Body of pancreas (tissue), 4 donors: ENCODE results near the gene BCO2. TPM values are rescaled to one million over a fixed set of nuclear protein-coding genes. Genes with fewer than 3 reads are reported as not detected.

Source experiments
- ATAC-seq: fragments of 150-250 bp; one replicate; pipeline ENCODE4 v1.9.1; 2016
- DNase-seq, 4 donors: peaks; one replicate each; pipeline ENCODE4 v3.0.0-alpha.2; 2019
- H3K27ac ChIP-seq, 4 donors: fragments of 200-600 bp; sonication (generic); 1 replicate in 3 of 4; 2 replicates in 1 of 4; pipeline versions ENCODE4 v1.5.1 to v1.6.1; 2016 to 2019; ENCODE audit warnings: mild to moderate bottlenecking in 1 of 4, mixed read lengths in 1 of 4, moderate library complexity in 1 of 4
- H3K27me3 ChIP-seq, 2 donors: fragments of 200-600 bp; sonication (generic); one replicate each; pipeline ENCODE4 v1.6.0; 2016; ENCODE audit warnings: mild to moderate bottlenecking in 1 of 2
- H3K36me3 ChIP-seq, 2 donors: fragments of 200-600 bp; sonication (generic); replicated peaks in 1 of 2; 2 replicates each; pipeline ENCODE4 v1.5.1; 2016; ENCODE audit warnings: low read depth in 2 of 2; ENCODE audit not compliant: insufficient read depth in 1 of 2
- H3K4me1 ChIP-seq: fragments of 200-600 bp; sonication (generic); one replicate; pipeline ENCODE4 v1.6.0; 2016
- H3K4me3 ChIP-seq, 2 donors: fragments of 200-600 bp; sonication (generic); 1 replicate in 1 of 2; 2 replicates in 1 of 2; pipeline ENCODE4 v1.5.1; 2016 to 2019
- H3K9me3 ChIP-seq, 3 donors: fragments of 200-600 bp; sonication (generic); 1 replicate in 2 of 3; 2 replicates in 1 of 3; pipeline ENCODE4 v1.5.1; 2016
- POLR2A ChIP-seq, 3 donors: fragments of 450-650 bp; IDR thresholded peaks; one replicate each; pipeline ENCODE4 v1.6.1; 2016; ENCODE audit warnings: antibody characterized with exemption in 3 of 3, mild to moderate bottlenecking in 2 of 3
- WGBS, 2 donors: methylation state at CpG; one replicate each; pipeline ENCODE4 v1.1.5; 2017; 5-methylcytosine and 5-hydroxymethylcytosine counted together
- intact Hi-C: fragments of 100-400 bp; cut with DNase I; formaldehyde crosslinking; loops from one replicate; pipeline ENCODE4 v1.15.1; 2023
- total RNA-seq, 2 donors: library from RNA; depleted of rRNA; stranded (reverse); fragments of >200 nt; gene quantifications; one replicate each; pipeline ENCODE4 v1.1.0, GENCODE V29; 2016
- TF ChIP-seq, protein P1 (sequence below), 7 experiments: fragments of 450-650 bp in 4 of 7; fragments of 200-600 bp in 3 of 7; sonication (generic) in 3 of 7; IDR thresholded peaks; one replicate each; pipeline ENCODE4 v1.5.1; 2016 to 2019; ENCODE audit warnings: antibody characterized with exemption in 7 of 7

The BCO2 gene
- total RNA-seq, 2 donors from 2014 or later: 3.6 to 4.2 TPM

DNA sequence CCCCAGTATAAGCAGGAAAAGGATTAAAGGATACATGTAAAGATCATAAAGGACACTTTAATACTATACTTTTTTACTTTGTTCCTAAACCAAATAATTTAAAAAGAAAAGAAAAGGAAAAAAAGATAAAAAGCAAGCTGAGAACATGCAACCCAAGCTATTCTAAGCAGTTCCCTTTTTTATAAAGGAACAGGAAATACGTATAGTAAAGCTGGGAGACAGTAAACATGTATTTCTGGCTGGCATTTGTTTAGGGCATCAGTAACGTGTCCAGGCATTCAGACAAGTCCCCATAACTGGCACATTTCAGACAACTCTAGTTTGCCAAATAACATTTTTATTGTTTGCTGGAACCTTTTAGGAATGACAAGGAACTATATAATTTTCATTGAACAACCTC, 24.9 kb downstream of the BCO2 start:
- H3K27me3 ChIP-seq: no peaks in the 10 kb centered on the region
- TF ChIP-seq POLR2A (IDR thresholded peaks at IDR 0.05): no peak
- TF ChIP-seq, protein P1, sequence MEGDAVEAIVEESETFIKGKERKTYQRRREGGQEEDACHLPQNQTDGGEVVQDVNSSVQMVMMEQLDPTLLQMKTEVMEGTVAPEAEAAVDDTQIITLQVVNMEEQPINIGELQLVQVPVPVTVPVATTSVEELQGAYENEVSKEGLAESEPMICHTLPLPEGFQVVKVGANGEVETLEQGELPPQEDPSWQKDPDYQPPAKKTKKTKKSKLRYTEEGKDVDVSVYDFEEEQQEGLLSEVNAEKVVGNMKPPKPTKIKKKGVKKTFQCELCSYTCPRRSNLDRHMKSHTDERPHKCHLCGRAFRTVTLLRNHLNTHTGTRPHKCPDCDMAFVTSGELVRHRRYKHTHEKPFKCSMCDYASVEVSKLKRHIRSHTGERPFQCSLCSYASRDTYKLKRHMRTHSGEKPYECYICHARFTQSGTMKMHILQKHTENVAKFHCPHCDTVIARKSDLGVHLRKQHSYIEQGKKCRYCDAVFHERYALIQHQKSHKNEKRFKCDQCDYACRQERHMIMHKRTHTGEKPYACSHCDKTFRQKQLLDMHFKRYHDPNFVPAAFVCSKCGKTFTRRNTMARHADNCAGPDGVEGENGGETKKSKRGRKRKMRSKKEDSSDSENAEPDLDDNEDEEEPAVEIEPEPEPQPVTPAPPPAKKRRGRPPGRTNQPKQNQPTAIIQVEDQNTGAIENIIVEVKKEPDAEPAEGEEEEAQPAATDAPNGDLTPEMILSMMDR (IDR thresholded peaks at IDR 0.05): no peak
- DNase-seq (no peak), ATAC-seq (no peak)
- H3K36me3 ChIP-seq: no peaks in the 10 kb centered on the region
- no peak overlapping the region for H3K27ac ChIP-seq
- no peak overlapping the region for H3K4me3 ChIP-seq
- 24 to 32% methylated on average over 2 of the region's 2 CpGs for WGBS, 2 donors
- intact Hi-C loops: no loop called here
- H3K4me1 ChIP-seq: no peaks in the 10 kb centered on the region
- H3K9me3 ChIP-seq: no peaks in the 10 kb centered on the region

DNA sequence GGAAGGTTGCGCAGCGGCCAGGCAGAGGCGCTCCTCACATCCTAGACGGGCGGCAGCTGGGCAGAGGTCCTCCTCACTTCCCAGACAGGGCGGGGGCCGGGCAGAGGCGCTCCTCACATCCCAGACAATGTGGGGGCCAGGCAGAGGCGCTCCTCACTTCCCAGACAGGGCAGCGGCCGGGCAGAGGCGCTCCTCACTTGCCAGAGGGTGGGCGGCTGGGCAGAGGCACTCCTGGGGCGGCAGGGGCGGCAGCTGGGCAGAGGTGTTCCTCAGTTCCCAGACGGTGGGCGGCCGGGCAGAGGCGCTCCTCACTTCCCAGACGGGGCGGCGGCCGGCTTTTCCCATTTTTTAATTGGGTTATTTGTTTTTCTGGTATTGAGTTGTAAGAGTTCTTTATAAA, 30.8 kb downstream of the BCO2 start:
- intact Hi-C loops: no loop called here
- DNase-seq: no peak
- no peaks in the 10 kb centered on the region for H3K9me3 ChIP-seq
- no peak overlapping the region for H3K4me3 ChIP-seq
- H3K27me3 ChIP-seq: no peaks in the 10 kb centered on the region
- no peak overlapping the region for H3K27ac ChIP-seq
- H3K4me1 ChIP-seq: no peaks in the 10 kb centered on the region
- 93% methylated on average over 17 to 23 of the region's 23 CpGs for WGBS, 2 donors
- no peak for ATAC-seq
- TF ChIP-seq, protein P1 (IDR thresholded peaks at IDR 0.05): no peak
- no peak for TF ChIP-seq POLR2A (IDR thresholded peaks at IDR 0.05)
- H3K36me3 ChIP-seq: no peaks in the 10 kb centered on the region

DNA sequence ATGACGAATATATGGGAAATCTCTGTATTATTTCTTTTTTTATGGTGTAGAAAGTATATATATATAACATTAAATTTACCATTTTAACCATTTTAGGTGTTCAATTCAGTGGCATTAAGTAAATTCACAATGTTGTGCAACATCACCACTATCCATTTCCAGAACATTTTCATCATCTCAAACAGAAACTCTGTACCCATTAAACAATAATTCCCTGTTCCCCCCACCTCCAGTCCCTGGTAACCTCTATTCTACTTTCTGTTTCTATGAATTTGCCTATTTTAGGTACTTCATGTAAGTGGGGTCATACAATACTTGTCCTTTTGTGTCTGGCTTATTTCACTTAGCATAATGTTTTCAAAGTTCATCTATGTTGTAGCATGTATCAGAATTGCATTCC, 35.6 kb downstream of the BCO2 start:
- Histone ChIP-seq H3K27ac (no peak overlapping the region), H3K27me3 (no peaks in the 10 kb centered on the region), H3K36me3 (no peaks in the 10 kb centered on the region), H3K9me3 (no peaks in the 10 kb centered on the region), H3K4me3 (no peak overlapping the region), H3K4me1 (peaks cover 5% of the 10 kb centered on the region)
- intact Hi-C loops: no loop called here
- TF ChIP-seq, protein P1 (IDR thresholded peaks at IDR 0.05): no peak
- no peak for TF ChIP-seq POLR2A (IDR thresholded peaks at IDR 0.05)
- DNase-seq (no peak), ATAC-seq (no peak)
- 60 to 66% methylated on average over 1 of the region's 1 CpG for WGBS, 2 donors

DNA sequence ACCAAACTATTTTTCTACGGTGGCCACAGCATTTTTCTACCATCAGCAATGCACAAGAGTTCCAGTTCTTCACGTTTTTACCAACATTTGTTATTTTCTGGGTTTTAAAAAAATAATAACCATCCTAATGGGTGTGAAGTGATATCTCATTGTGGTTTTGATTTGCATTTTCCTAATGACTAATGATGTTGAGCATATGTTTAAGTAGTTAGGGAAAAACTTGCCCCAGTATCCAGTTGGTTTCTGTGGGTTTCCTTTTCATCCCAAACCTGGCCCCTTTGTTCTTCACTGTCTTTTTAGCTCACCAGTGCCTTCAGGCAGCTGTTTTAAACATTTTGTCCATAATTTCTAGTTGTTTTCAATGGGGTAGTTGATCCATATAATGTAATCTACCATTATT, 36.2 kb downstream of the BCO2 start:
- ATAC-seq (no peak), DNase-seq (no peak)
- H3K9me3 ChIP-seq: no peaks in the 10 kb centered on the region
- 41 to 47% methylated on average over 2 of the region's 2 CpGs for WGBS, 2 donors
- H3K4me1 ChIP-seq: peaks cover 5% of the 10 kb centered on the region
- H3K27me3 ChIP-seq: no peaks in the 10 kb centered on the region
- intact Hi-C loops: no loop called here
- H3K4me3 ChIP-seq: no peak overlapping the region
- no peak overlapping the region for H3K27ac ChIP-seq
- H3K36me3 ChIP-seq: no peaks in the 10 kb centered on the region
- no peak for TF ChIP-seq POLR2A (IDR thresholded peaks at IDR 0.05)
- TF ChIP-seq, protein P1 (IDR thresholded peaks at IDR 0.05): no peak

DNA sequence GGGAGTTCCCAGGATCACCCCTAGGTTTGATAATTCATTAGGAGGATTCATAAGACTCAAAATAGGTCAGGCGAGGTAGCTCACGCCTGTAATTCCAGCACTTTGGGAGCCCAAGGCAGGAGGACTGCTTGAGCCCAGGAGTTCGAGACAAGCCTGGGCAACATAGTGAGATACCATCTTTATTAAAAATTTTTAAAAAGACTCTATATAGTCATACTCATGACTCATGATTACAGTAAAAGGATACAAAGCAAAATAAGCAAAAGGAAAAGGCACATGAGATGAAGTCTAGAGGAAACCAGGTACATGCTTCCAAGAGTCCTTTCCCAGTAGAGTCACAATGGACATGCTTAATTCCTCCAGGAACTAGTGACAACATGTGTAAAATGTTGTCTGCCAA, 37.0 kb downstream of the BCO2 start:
- intact Hi-C loops: no loop called here
- WGBS, 2 donors: 68 to 92% methylated on average over 3 of the region's 3 CpGs
- H3K27ac ChIP-seq: no peak overlapping the region
- peaks cover 5% of the 10 kb centered on the region for H3K4me1 ChIP-seq
- no peaks in the 10 kb centered on the region for H3K27me3 ChIP-seq
- H3K4me3 ChIP-seq: no peak overlapping the region
- no peak for TF ChIP-seq POLR2A (IDR thresholded peaks at IDR 0.05)
- TF ChIP-seq, protein P1 (IDR thresholded peaks at IDR 0.05): no peak
- no peaks in the 10 kb centered on the region for H3K9me3 ChIP-seq
- ATAC-seq (no peak), DNase-seq (no peak)
- no peaks in the 10 kb centered on the region for H3K36me3 ChIP-seq
